Smooth muscle cell (in vitro differentiated cells): ENCODE data around the gene ZIC2. TPM values are rescaled to one million over a fixed set of nuclear protein-coding genes. Genes with fewer than 3 reads are reported as not detected.

ENCODE experiments used
- DNase-seq: peaks from one replicate; lab custom pipeline; 2025; ENCODE audit not compliant: unreplicated experiment; lab: John Stamatoyannopoulos, UW
- H2AFZ ChIP-seq: fragments of 200-600 bp; sonication (generic); 2 replicates; pipeline ENCODE4 v1.6.0; 2016; ENCODE audit warnings: antibody characterized with exemption, low read depth, mild to moderate bottlenecking
- H3F3A ChIP-seq: fragments of 200-600 bp; sonication (generic); 2 replicates; pipeline ENCODE4 v1.6.0; 2017; ENCODE audit warnings: antibody characterized with exemption, low read depth
- H3K27ac ChIP-seq: fragments of 200-600 bp; sonication (generic); 2 replicates; pipeline ENCODE4 v1.5.1; 2016; ENCODE audit warnings: low read depth, mild to moderate bottlenecking
- H3K27me3 ChIP-seq: fragments of 200-600 bp; sonication (generic); 2 replicates; pipeline ENCODE4 v1.6.1; 2016; ENCODE audit warnings: low read depth, mild to moderate bottlenecking
- H3K36me3 ChIP-seq: fragments of 200-600 bp; sonication (generic); 2 replicates; pipeline ENCODE4 v1.5.1; 2016; ENCODE audit warnings: low read depth
- H3K4me1 ChIP-seq: fragments of 200-600 bp; sonication (generic); 2 replicates; pipeline ENCODE4 v1.5.1; 2016; ENCODE audit warnings: low read depth
- H3K4me2 ChIP-seq: fragments of 200-600 bp; sonication (generic); 2 replicates; pipeline ENCODE4 v1.6.0; 2016; ENCODE audit warnings: mild to moderate bottlenecking
- H3K4me3 ChIP-seq: fragments of 200-600 bp; sonication (generic); 2 replicates; pipeline ENCODE4 v1.5.1; 2016; ENCODE audit warnings: mild to moderate bottlenecking
- H3K79me2 ChIP-seq: fragments of 200-600 bp; sonication (generic); 2 replicates; pipeline ENCODE4 v1.6.0; 2016; ENCODE audit warnings: low read depth, mild to moderate bottlenecking
- H3K9ac ChIP-seq: fragments of 200-600 bp; sonication (generic); 2 replicates; pipeline ENCODE4 v1.6.0; 2016; ENCODE audit warnings: low read depth
- H3K9me3 ChIP-seq: fragments of 200-600 bp; sonication (generic); replicated peaks from 2 replicates; pipeline ENCODE4 v1.5.1; 2016; ENCODE audit warnings: low read depth
- H4K20me1 ChIP-seq: fragments of 200-600 bp; sonication (generic); 2 replicates; pipeline ENCODE4 v1.6.0; 2016; ENCODE audit warnings: low read depth
- CTCF ChIP-seq: fragments of 200-600 bp; sonication (generic); IDR thresholded peaks from 2 replicates; pipeline ENCODE4 v1.5.1; 2017; ENCODE audit warnings: borderline replicate concordance, mild to moderate bottlenecking, antibody characterized with exemption; ENCODE audit not compliant: insufficient read depth, poor library complexity, severe bottlenecking
- WGBS: methylation state at CpG from one replicate; pipeline ENCODE4 v1.1.7; 2016; ENCODE audit warnings: low lambda C conversion rate; 5-methylcytosine and 5-hydroxymethylcytosine counted together
- polyA plus RNA-seq: library from polyadenylated mRNA; unstranded; fragments of >200 nt; fragmentation: Nextera tagmentation; extraction: Ambion mirVana; gene quantifications from 2 replicates; pipeline ENCODE4 v1.2.1, GENCODE V29; 2016
- total RNA-seq: library from RNA; depleted of rRNA; stranded (reverse); fragments of >200 nt; gene quantifications from 2 replicates; pipeline ENCODE4 v1.2.3, GENCODE V29; 2014

The ZIC2 gene
- total and polyA plus RNA-seq, 2 experiments from 2014 or later, result not detected

- 72% methylated on average over 8 of the region's 8 CpGs for WGBS
These were observed 15.3 kb upstream of the ZIC2 start for GRCh38 chr13:99966064-99966805.

GRCh38 chr13:99967498-99967868 is 14.1 kb upstream of the ZIC2 start:
- Histone ChIP-seq H4K20me1 (peaks cover 5% of the 10 kb centered on the region), H3K27me3 (peaks cover 96% of the 10 kb centered on the region), H3K36me3 (no peaks in the 10 kb centered on the region), H3K4me2 (no peak overlapping the region), H2AFZ (no peak overlapping the region), H3K9me3 (no peaks in the 10 kb centered on the region), H3K79me2 (no peaks in the 10 kb centered on the region), H3K9ac (no peak overlapping the region), H3K4me1 (peaks cover 23% of the 10 kb centered on the region), H3K27ac (no peak overlapping the region), H3K4me3 (no peak overlapping the region), H3F3A (no peaks in the 10 kb centered on the region)
- WGBS, result 47% methylated on average over 9 of the region's 9 CpGs
- DNase-seq, result no peak
- no peak for TF ChIP-seq CTCF

More at GRCh38 chr13:99966064-99966805, 15.3 kb upstream of the ZIC2 start:
- H3K9me3 ChIP-seq, result no peaks in the 10 kb centered on the region
- H2AFZ ChIP-seq, result no peak overlapping the region
- H3K36me3 ChIP-seq, result no peaks in the 10 kb centered on the region
- DNase-seq, result no peak
- no peaks in the 10 kb centered on the region for H3F3A ChIP-seq
- H3K79me2 ChIP-seq, result no peaks in the 10 kb centered on the region
- peaks cover under 1% of the 10 kb centered on the region for H4K20me1 ChIP-seq
- no peak overlapping the region for H3K4me2 ChIP-seq
- no peak overlapping the region for H3K4me3 ChIP-seq
- H3K4me1 ChIP-seq, result peaks cover 23% of the 10 kb centered on the region
- TF ChIP-seq CTCF, result no peak
- H3K27me3 ChIP-seq, result peaks cover 96% of the 10 kb centered on the region
- no peak overlapping the region for H3K9ac ChIP-seq
- H3K27ac ChIP-seq, result no peak overlapping the region

GRCh38 chr13:99967869-99968520 is 13.6 kb upstream of the ZIC2 start:
- H3K27me3 ChIP-seq, result peaks cover 96% of the 10 kb centered on the region
- peak overlapping the region; percentile 39 for H3K4me3 ChIP-seq
- WGBS, result 5% methylated on average over 33 of the region's 58 CpGs
- H4K20me1 ChIP-seq, result peaks cover 5% of the 10 kb centered on the region
- H3K79me2 ChIP-seq, result no peaks in the 10 kb centered on the region
- DNase-seq, result no peak
- H2AFZ ChIP-seq, result peak overlapping the region; percentile 75
- no peaks in the 10 kb centered on the region for H3K36me3 ChIP-seq
- H3F3A ChIP-seq, result no peaks in the 10 kb centered on the region
- peaks cover 29% of the 10 kb centered on the region for H3K4me1 ChIP-seq
- no peaks in the 10 kb centered on the region for H3K9me3 ChIP-seq
- H3K9ac ChIP-seq, result no peak overlapping the region
- no peak for TF ChIP-seq CTCF
- no peak overlapping the region for H3K27ac ChIP-seq
- peak overlapping the region; percentile 87 for H3K4me2 ChIP-seq
